ENCODE data around the gene TRPM2. TPM values are rescaled to one million over a fixed set of nuclear protein-coding genes. Genes with fewer than 3 reads are reported as not detected.
A peak's percentile ranks its signal among the peaks of the same experiment; 100 is the strongest.

Gene TRPM2
- total RNA-seq, 2 experiments from 2014 or later = 35.6 to 40.9 TPM

GRCh38 chr21:44482581-44483287 lies 129.3 kb downstream of the TRPM2 start:
- H3K9me3 Mint-ChIP-seq (ENCODE audit: insufficient read depth) = no peaks in the 10 kb centered on the region
- peaks cover 2% of the 10 kb centered on the region for H3K27me3 Mint-ChIP-seq (ENCODE audit: low read depth)
- no peaks in the 10 kb centered on the region for H3K36me3 Mint-ChIP-seq (ENCODE audit: low read depth)
- ATAC-seq = no peak
- H3K4me1 Mint-ChIP-seq (ENCODE audit: low read depth) = peaks cover 12% of the 10 kb centered on the region
- CTCF ChIA-PET = interaction anchor here (0.6 to 2.0 kb wide), 2 partner anchors 8 to 311 kb away, joined by 3 to 7 read pairs; no protein-coding TSS in a partner anchor
- POLR2A ChIA-PET = no interaction called here
- no peak for DNase-seq
- no peak overlapping the region for H3K27ac Mint-ChIP-seq
- no peak overlapping the region for H3K4me3 Mint-ChIP-seq

- Mint-ChIP-seq H3K27me3 (ENCODE audit: low read depth) (peaks cover 2% of the 10 kb centered on the region), H3K36me3 (ENCODE audit: low read depth) (no peaks in the 10 kb centered on the region), H3K4me3 (no peak overlapping the region), H3K9me3 (ENCODE audit: insufficient read depth) (no peaks in the 10 kb centered on the region), H3K4me1 (ENCODE audit: low read depth) (peaks cover 12% of the 10 kb centered on the region), H3K27ac (no peak overlapping the region)
- ATAC-seq (no peak), DNase-seq (no peak)
- ChIA-PET POLR2A (no interaction called here), CTCF (no interaction called here)
Observed at GRCh38 chr21:44483288-44484237, 130.1 kb downstream of the TRPM2 start.

- ATAC-seq = no peak
- POLR2A ChIA-PET = no interaction called here
- H3K4me3 Mint-ChIP-seq = peak overlapping the region; percentile 70
Observed at GRCh38 chr21:44484498-44485253, 131.3 kb downstream of the TRPM2 start.

GRCh38 chr21:44485254-44485793 lies 131.9 kb downstream of the TRPM2 start:
- H3K27me3 Mint-ChIP-seq (ENCODE audit: low read depth) = peaks cover 4% of the 10 kb centered on the region
- CTCF ChIA-PET = no interaction called here

More at GRCh38 chr21:44484498-44485253, 131.3 kb downstream of the TRPM2 start:
- no peak overlapping the region for H3K27ac Mint-ChIP-seq
- peaks cover 12% of the 10 kb centered on the region for H3K4me1 Mint-ChIP-seq (ENCODE audit: low read depth)
- no peaks in the 10 kb centered on the region for H3K9me3 Mint-ChIP-seq (ENCODE audit: insufficient read depth)
- DNase-seq = no peak
- peaks cover 4% of the 10 kb centered on the region for H3K27me3 Mint-ChIP-seq (ENCODE audit: low read depth)
- no peaks in the 10 kb centered on the region for H3K36me3 Mint-ChIP-seq (ENCODE audit: low read depth)
- CTCF ChIA-PET = no interaction called here

GRCh38 chr21:44485796-44486195 lies 132.4 kb downstream of the TRPM2 start:
- ChIA-PET POLR2A (no interaction called here), CTCF (no interaction called here)
- no peaks in the 10 kb centered on the region for H3K9me3 Mint-ChIP-seq (ENCODE audit: insufficient read depth)
- no peaks in the 10 kb centered on the region for H3K36me3 Mint-ChIP-seq (ENCODE audit: low read depth)
- H3K4me1 Mint-ChIP-seq (ENCODE audit: low read depth) = peaks cover 10% of the 10 kb centered on the region
- H3K27ac Mint-ChIP-seq = no peak overlapping the region
- H3K27me3 Mint-ChIP-seq (ENCODE audit: low read depth) = peaks cover 4% of the 10 kb centered on the region
- ATAC-seq (peak; percentile 37), DNase-seq (no peak)
- H3K4me3 Mint-ChIP-seq = peak overlapping the region; percentile 70

More at GRCh38 chr21:44485254-44485793, 131.9 kb downstream of the TRPM2 start:
- Mint-ChIP-seq H3K4me3 (peak overlapping the region; percentile 70), H3K9me3 (ENCODE audit: insufficient read depth) (no peaks in the 10 kb centered on the region), H3K36me3 (ENCODE audit: low read depth) (no peaks in the 10 kb centered on the region), H3K27ac (no peak overlapping the region), H3K4me1 (ENCODE audit: low read depth) (peaks cover 10% of the 10 kb centered on the region)
- ATAC-seq = peak; percentile 69
- peak; percentile 55 for DNase-seq
- POLR2A ChIA-PET = no interaction called here

- ChIA-PET POLR2A (no interaction called here), CTCF (no interaction called here)
- ATAC-seq (no peak), DNase-seq (no peak)
- H3K9me3 Mint-ChIP-seq (ENCODE audit: insufficient read depth) = no peaks in the 10 kb centered on the region
- peaks cover 10% of the 10 kb centered on the region for H3K4me1 Mint-ChIP-seq (ENCODE audit: low read depth)
- peaks cover 4% of the 10 kb centered on the region for H3K27me3 Mint-ChIP-seq (ENCODE audit: low read depth)
- H3K36me3 Mint-ChIP-seq (ENCODE audit: low read depth) = no peaks in the 10 kb centered on the region
- no peak overlapping the region for H3K27ac Mint-ChIP-seq
- H3K4me3 Mint-ChIP-seq = peak overlapping the region; percentile 38
Observed at GRCh38 chr21:44486302-44486701, 132.9 kb downstream of the TRPM2 start.

GRCh38 chr21:44487831-44488230 lies 134.4 kb downstream of the TRPM2 start:
- peaks cover 8% of the 10 kb centered on the region for H3K27me3 Mint-ChIP-seq (ENCODE audit: low read depth)
- H3K36me3 Mint-ChIP-seq (ENCODE audit: low read depth) = peaks cover 9% of the 10 kb centered on the region
- DNase-seq (peak; percentile 72), ATAC-seq (no peak)
- H3K9me3 Mint-ChIP-seq (ENCODE audit: insufficient read depth) = peaks cover 14% of the 10 kb centered on the region
- no peak overlapping the region for H3K27ac Mint-ChIP-seq
- peaks cover 16% of the 10 kb centered on the region for H3K4me1 Mint-ChIP-seq (ENCODE audit: low read depth)
- no peak overlapping the region for H3K4me3 Mint-ChIP-seq
- ChIA-PET POLR2A (no interaction called here), CTCF (interaction anchor here (0.7 to 1.3 kb wide), 7 partner anchors 16 to 255 kb away, joined by 3 to 5 read pairs (median 4); no protein-coding TSS in a partner anchor)

- Mint-ChIP-seq H3K36me3 (ENCODE audit: low read depth) (peaks cover 16% of the 10 kb centered on the region), H3K4me3 (no peak overlapping the region), H3K27me3 (ENCODE audit: low read depth) (peaks cover 11% of the 10 kb centered on the region), H3K27ac (no peak overlapping the region), H3K9me3 (ENCODE audit: insufficient read depth) (peaks cover 20% of the 10 kb centered on the region), H3K4me1 (ENCODE audit: low read depth) (peaks cover 16% of the 10 kb centered on the region)
- ChIA-PET CTCF (interaction anchor here (1.0 to 1.3 kb wide), 3 partner anchors 8 to 187 kb away, joined by 3 to 4 read pairs (median 3); no protein-coding TSS in a partner anchor), POLR2A (no interaction called here)
- DNase-seq (no peak), ATAC-seq (no peak)
Observed at GRCh38 chr21:44489962-44490361, 136.5 kb downstream of the TRPM2 start.

GRCh38 chr21:44490405-44490804 lies 137.0 kb downstream of the TRPM2 start:
- no peak for DNase-seq
- no peak for ATAC-seq
- H3K36me3 Mint-ChIP-seq (ENCODE audit: low read depth) = peaks cover 16% of the 10 kb centered on the region
- H3K4me3 Mint-ChIP-seq = no peak overlapping the region
- POLR2A ChIA-PET = no interaction called here
- peaks cover 20% of the 10 kb centered on the region for H3K9me3 Mint-ChIP-seq (ENCODE audit: insufficient read depth)
- peaks cover 9% of the 10 kb centered on the region for H3K27me3 Mint-ChIP-seq (ENCODE audit: low read depth)
- H3K4me1 Mint-ChIP-seq (ENCODE audit: low read depth) = peaks cover 11% of the 10 kb centered on the region
- H3K27ac Mint-ChIP-seq = no peak overlapping the region
- CTCF ChIA-PET = interaction anchor here (1.0 to 1.3 kb wide), 3 partner anchors 8 to 187 kb away, joined by 3 to 4 read pairs (median 3); no protein-coding TSS in a partner anchor

- H3K9me3 Mint-ChIP-seq (ENCODE audit: insufficient read depth) = peaks cover 20% of the 10 kb centered on the region
- peaks cover 11% of the 10 kb centered on the region for H3K4me1 Mint-ChIP-seq (ENCODE audit: low read depth)
- ATAC-seq (no peak), DNase-seq (no peak)
- H3K36me3 Mint-ChIP-seq (ENCODE audit: low read depth) = peaks cover 16% of the 10 kb centered on the region
- ChIA-PET CTCF (interaction anchor here (0.6 to 1.3 kb wide), 3 partner anchors 9 to 650 kb away, joined by 3 read pairs; no protein-coding TSS in a partner anchor), POLR2A (no interaction called here)
- peaks cover 9% of the 10 kb centered on the region for H3K27me3 Mint-ChIP-seq (ENCODE audit: low read depth)
- no peak overlapping the region for H3K4me3 Mint-ChIP-seq
- H3K27ac Mint-ChIP-seq = no peak overlapping the region
Observed at GRCh38 chr21:44490816-44491215, 137.4 kb downstream of the TRPM2 start.
